Muscle layer of duodenum (tissue), 2 donors: Measurements from ENCODE around the gene ADCY3.
"Not testable (repeated sequence)": the region's sequence is repeated elsewhere in the genome, so short reads cannot be mapped to it uniquely, and the experiment has no call there.

Experiments used
- H3K27ac ChIP-seq: one replicate; pipeline ENCODE4 v1.7.0; 2013; ENCODE audit warnings: mild to moderate bottlenecking, low read length
- H3K27me3 ChIP-seq: one replicate; pipeline ENCODE4 v1.7.0; 2013; ENCODE audit warnings: low read depth, mild to moderate bottlenecking, control low read depth, low read length
- H3K36me3 ChIP-seq, 2 donors: one replicate each; pipeline ENCODE4 v1.7.0; 2013; ENCODE audit warnings: low read length in 2 of 2, control low read depth in 1 of 2, mild to moderate bottlenecking in 1 of 2; ENCODE audit not compliant: insufficient read depth in 2 of 2, control insufficient read depth in 1 of 2
- H3K4me1 ChIP-seq, 2 donors: one replicate each; pipeline ENCODE4 v1.7.0; 2013; ENCODE audit warnings: low read length in 2 of 2, mild to moderate bottlenecking in 2 of 2, control low read depth in 1 of 2, moderate library complexity in 1 of 2; ENCODE audit not compliant: insufficient read depth in 2 of 2, control insufficient read depth in 1 of 2
- H3K4me3 ChIP-seq, 2 donors: one replicate each; pipeline ENCODE4 v1.7.0; 2013; ENCODE audit warnings: low read length in 2 of 2, low read depth in 1 of 2, mild to moderate bottlenecking in 1 of 2
- H3K9me3 ChIP-seq, 2 donors: one replicate each; pipeline ENCODE4 v1.7.0; 2013; ENCODE audit warnings: low read length in 2 of 2, control low read depth in 1 of 2, mild to moderate bottlenecking in 1 of 2; ENCODE audit not compliant: control insufficient read depth in 1 of 2
- donor health status: healthy.

ADCY3 gene

DNA sequence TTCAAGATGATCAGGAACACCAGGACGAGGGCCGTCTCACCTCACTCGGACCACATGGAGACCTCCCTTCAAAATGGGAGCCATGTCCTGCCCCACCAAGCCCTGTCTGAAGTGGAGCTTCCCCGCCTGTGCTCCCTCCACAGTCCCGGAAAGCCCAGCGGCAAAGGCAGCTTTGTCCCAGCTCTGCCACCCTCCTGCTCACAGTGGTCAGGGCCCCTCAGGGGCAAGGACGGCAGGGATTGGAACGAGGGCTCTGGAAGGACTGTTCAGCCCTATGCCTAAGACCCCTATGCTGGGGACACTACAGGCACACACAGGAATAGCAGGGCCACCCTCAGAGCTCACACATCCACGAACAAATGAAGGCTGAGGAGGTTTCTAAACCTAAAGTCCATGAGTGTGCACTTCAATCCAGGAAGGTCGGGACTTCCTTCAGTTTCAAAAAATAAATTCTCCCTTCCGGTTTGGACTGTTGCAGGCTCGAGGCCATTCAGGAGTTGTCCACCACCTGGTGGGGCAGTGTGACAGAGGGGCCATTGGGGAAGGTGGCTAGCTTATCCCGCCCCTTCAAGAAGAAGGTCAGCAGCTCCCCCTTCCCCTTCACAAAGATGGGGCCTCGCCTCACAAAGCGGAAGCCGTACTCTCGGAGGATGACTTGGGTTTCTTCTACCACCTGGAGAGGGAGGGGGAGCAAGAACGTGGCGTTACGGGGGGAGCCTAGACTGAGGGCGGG, 100.4 kb downstream of the ADCY3 start:
- no peaks in the 10 kb centered on the region for H3K9me3 ChIP-seq
- no peaks in the 10 kb centered on the region for H3K4me1 ChIP-seq
- H3K27ac ChIP-seq: no peak overlapping the region
- no peak overlapping the region for H3K4me3 ChIP-seq
- no peaks in the 10 kb centered on the region for H3K27me3 ChIP-seq
- H3K36me3 ChIP-seq: peaks cover 0 to 13% of the 10 kb centered on the region in 2 donors

GRCh38 chr2:24818721-24819167, 101.3 kb downstream of the ADCY3 start:
- Histone ChIP-seq H3K27me3 (no peaks in the 10 kb centered on the region), H3K4me3 (no peak overlapping the region), H3K4me1 (no peaks in the 10 kb centered on the region), H3K9me3 (no peaks in the 10 kb centered on the region), H3K36me3 (peaks cover 0 to 13% of the 10 kb centered on the region in 2 donors), H3K27ac (no peak overlapping the region)

DNA sequence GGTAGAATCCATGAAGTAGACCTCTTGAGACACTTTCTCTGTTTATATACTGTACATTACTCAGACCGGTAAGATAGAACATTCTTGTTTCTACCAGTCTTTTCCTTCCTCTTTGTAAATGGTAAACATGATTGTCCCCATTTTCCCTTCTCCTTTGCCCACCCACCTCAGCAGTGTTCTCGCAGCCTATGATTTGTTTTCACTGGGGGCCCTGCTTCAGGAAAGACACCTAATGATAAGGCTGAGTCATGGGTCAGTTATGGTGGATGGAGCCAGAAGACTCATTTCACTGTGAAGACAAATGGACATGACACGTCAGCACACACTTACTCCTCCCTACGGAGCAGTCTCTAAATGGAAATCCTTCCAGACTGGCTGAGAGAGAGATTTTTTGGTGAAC, 103.2 kb downstream of the ADCY3 start:
- peaks cover 0 to 13% of the 10 kb centered on the region in 2 donors for H3K36me3 ChIP-seq

GRCh38 chr2:24816404-24816803, 103.6 kb downstream of the ADCY3 start:
- no peak overlapping the region for H3K4me3 ChIP-seq
- H3K27ac ChIP-seq: no peak overlapping the region
- H3K4me1 ChIP-seq: no peaks in the 10 kb centered on the region
- no peaks in the 10 kb centered on the region for H3K27me3 ChIP-seq
- no peaks in the 10 kb centered on the region for H3K9me3 ChIP-seq
- peaks cover 0 to 11% of the 10 kb centered on the region in 2 donors for H3K36me3 ChIP-seq

More for the DNA sequence above, 103.2 kb downstream of the ADCY3 start:
- H3K4me3 ChIP-seq: no peak overlapping the region
- H3K27me3 ChIP-seq: no peaks in the 10 kb centered on the region
- H3K27ac ChIP-seq: no peak overlapping the region
- no peaks in the 10 kb centered on the region for H3K9me3 ChIP-seq
- H3K4me1 ChIP-seq: no peaks in the 10 kb centered on the region

DNA sequence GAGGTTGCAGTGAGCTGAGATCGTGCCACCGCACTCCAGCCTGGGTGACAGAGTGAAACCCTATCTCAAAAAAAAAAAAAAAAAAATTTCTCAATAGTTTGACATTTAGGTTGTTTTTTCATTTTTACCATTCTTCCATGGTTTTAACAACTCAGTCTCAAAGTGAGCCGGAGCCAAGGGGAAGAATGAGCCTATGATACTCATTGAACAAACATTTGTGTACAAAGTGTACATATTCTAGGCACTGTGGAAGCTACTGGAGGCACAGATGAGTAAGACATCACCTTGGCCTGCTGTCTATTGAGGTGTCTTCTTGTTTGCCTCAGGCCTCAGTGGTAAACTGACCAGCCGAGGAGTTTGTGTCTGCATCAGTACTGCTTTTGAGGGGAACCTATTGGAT, 104.9 kb downstream of the ADCY3 start:
- no peak overlapping the region for H3K4me3 ChIP-seq
- no peak overlapping the region for H3K27ac ChIP-seq
- H3K36me3 ChIP-seq: peaks cover 0 to 1% of the 10 kb centered on the region in 2 donors
- no peaks in the 10 kb centered on the region for H3K27me3 ChIP-seq
- H3K4me1 ChIP-seq: no peaks in the 10 kb centered on the region
- H3K9me3 ChIP-seq: no peaks in the 10 kb centered on the region

DNA sequence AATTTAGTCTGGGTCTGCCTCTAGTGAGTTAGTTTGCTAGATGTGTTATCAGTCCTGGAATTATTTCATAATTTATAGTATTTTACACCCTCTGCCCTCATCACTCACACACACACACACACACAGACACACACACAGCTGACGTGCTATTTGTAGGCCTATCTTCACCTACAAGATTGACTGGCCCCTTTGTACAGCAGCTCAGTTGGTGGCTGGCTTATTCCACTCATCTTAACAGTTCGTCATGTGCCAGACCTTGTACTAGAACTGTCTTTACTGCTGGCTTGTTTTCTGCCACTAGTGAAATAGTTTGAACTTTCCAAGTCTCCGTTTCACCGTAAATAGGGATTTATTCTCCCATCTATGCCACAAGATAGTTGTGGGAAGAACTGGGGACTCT, 105.5 kb downstream of the ADCY3 start:
- H3K36me3 ChIP-seq: no peaks in the 10 kb centered on the region
- no peaks in the 10 kb centered on the region for H3K9me3 ChIP-seq
- H3K27ac ChIP-seq: no peak overlapping the region

DNA sequence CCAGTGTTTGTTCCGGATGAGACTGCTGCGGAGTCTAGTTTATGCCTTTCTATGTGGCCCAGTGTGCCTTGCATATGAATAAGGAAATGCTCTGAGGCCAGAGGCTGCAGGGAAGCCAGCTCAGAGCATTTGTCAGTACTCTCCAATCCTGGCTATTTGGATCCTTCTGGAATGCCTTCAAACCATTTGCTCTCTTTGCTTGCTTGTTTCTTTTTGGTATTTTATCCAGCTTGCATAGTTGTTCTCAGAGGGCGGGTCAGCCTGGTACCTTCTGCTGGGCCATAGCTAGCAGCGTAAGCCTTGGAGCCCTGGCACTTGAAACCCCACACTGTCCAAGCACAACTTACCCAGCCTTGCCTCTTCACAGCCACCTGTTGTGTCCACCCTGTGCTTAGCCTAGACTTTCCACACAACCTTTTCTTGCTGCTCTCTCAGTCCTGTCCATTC, 106.3 kb downstream of the ADCY3 start:
- H3K4me3 ChIP-seq: no peak overlapping the region
- H3K36me3 ChIP-seq: no peaks in the 10 kb centered on the region
- H3K27ac ChIP-seq: no peak overlapping the region
- no peaks in the 10 kb centered on the region for H3K9me3 ChIP-seq
- no peaks in the 10 kb centered on the region for H3K27me3 ChIP-seq
- H3K4me1 ChIP-seq: no peaks in the 10 kb centered on the region

More for the DNA sequence above, 105.5 kb downstream of the ADCY3 start:
- H3K4me1 ChIP-seq: no peaks in the 10 kb centered on the region
- no peak overlapping the region for H3K4me3 ChIP-seq
- no peaks in the 10 kb centered on the region for H3K27me3 ChIP-seq

- Histone ChIP-seq H3K36me3 (peaks cover 0 to 4% of the 10 kb centered on the region in 2 donors), H3K4me1 (no peaks in the 10 kb centered on the region), H3K4me3 (no peak overlapping the region), H3K27me3 (no peaks in the 10 kb centered on the region), H3K27ac (no peak overlapping the region), H3K9me3 (peaks cover 0 to 2% of the 10 kb centered on the region in 2 donors)
Measured at GRCh38 chr2:24809316-24810007, 110.6 kb downstream of the ADCY3 start.

GRCh38 chr2:24806661-24807036, 113.4 kb downstream of the ADCY3 start:
- no peaks in the 10 kb centered on the region for H3K27me3 ChIP-seq
- peaks cover 0 to 4% of the 10 kb centered on the region in 2 donors for H3K36me3 ChIP-seq
- H3K4me3 ChIP-seq: no peak overlapping the region
- H3K4me1 ChIP-seq: no peaks in the 10 kb centered on the region
- peaks cover 0 to 2% of the 10 kb centered on the region in 2 donors for H3K9me3 ChIP-seq
- no peak overlapping the region for H3K27ac ChIP-seq

DNA sequence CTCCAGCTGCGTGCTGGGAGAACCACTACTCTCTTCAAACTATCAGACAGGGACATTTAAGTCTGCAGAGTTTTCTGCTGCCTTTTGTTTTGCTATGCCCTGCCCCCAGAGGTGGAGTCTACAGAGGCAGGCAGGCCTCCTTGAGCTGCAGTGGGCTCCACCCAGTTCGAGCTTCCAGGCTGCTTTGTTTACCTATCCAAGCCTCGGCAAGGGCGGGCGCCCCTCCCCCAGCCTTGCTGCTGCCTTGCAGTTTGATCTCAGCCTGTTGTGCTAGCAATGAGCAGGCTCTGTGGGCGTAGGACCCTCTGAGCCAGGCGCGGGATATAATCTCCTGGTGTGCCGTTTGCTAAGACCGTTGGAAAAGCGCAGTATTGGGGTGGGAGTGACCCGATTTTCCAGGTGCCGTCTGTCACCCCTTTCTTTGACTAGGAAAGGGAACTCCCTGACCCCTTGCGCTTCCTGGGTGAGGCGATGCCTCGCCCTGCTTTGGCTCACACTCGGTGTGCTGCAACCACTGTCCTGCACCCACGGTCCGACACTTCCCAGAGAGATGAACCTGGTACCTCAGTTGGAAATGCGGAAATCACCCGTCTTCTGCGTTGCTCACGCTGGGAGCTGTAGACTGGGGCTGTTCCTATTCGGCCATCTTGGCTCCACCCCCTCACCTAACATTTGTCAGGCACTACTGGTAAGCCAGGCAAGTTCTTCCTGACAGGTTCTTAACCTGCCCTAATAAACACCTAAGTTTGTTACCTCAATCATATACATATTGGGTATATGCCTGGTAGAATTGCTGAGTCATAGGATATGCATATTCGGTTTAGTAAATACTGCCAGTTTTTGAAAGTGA, 114.0 kb downstream of the ADCY3 start:
- not testable (repeated sequence) for H3K27me3 ChIP-seq, H3K9me3 ChIP-seq, H3K4me1 ChIP-seq, H3K4me3 ChIP-seq, H3K27ac ChIP-seq, H3K36me3 ChIP-seq

DNA sequence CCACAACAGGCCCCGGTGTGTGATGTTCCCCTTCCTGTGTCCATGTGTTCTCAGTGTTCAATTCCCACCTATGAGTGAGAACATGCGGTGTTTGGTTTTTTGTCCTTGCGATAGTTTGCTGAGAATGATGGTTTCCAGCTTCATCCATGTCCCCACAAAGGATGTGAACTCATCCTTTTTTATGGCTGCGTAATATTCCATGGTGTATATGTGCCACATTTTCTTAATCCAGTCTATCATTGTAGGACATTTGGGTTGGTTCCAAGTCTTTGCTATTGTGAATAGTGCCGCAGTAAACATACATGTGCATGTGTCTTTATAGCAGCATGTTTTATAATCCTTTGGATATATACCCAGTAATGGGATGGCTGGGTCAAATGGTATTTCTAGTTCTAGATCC, 119.5 kb downstream of the ADCY3 start:
- H3K4me3 ChIP-seq, H3K27ac ChIP-seq, H3K4me1 ChIP-seq, H3K27me3 ChIP-seq, H3K36me3 ChIP-seq, H3K9me3 ChIP-seq: not testable (repeated sequence)
